GM12892 (cell line): ENCODE data around the gene MND1.

ENCODE experiments used
- DNase-seq: peaks from one replicate; pipeline ENCODE4 v3.0.0; 2011; ENCODE audit not compliant: insufficient read length
- FAIRE-seq: peaks from 2 replicates; lab custom pipeline; 2011; peaks lifted over from hg19 to GRCh38; lab: Jason Lieb, UNC
- POLR2A ChIP-seq: IDR thresholded peaks from 2 replicates; pipeline ENCODE4 v1.6.1; 2011; ENCODE audit warnings: low read depth, low read length, control low read depth
- POLR2AphosphoS5 ChIP-seq: IDR thresholded peaks from 2 replicates; pipeline ENCODE4 v1.6.1; 2011; ENCODE audit warnings: low read depth, low read length, control low read depth
- TAF1 ChIP-seq: IDR thresholded peaks from 2 replicates; pipeline ENCODE4 v1.6.1; 2011; ENCODE audit warnings: low read depth, mild to moderate bottlenecking, control low read depth, low read length, borderline replicate concordance

MND1 gene

DNA sequence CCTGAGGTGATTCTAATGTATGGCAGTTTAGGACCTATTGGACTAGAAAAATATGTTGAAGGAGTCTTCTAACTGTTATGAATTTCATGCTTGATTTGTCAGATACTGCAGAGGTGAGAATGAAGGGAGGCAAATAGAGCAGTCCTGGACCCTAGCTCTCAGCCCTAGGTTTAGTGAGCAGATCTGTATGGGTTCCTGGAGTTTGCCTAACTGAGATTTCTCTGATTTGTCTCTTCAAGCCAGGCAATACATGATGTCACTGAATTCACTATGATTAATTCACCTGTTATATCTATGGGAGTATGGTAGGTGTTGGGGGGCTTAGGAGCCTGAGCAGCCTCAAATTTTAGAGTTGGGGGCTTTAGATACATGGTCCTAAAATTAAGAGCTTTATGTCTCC lies 2.6 kb downstream of the MND1 start:
- no peak for DNase-seq
- no peak for TF ChIP-seq TAF1
- TF ChIP-seq POLR2AphosphoS5 = no peak
- no peak for TF ChIP-seq POLR2A
- no peak for FAIRE-seq

DNA sequence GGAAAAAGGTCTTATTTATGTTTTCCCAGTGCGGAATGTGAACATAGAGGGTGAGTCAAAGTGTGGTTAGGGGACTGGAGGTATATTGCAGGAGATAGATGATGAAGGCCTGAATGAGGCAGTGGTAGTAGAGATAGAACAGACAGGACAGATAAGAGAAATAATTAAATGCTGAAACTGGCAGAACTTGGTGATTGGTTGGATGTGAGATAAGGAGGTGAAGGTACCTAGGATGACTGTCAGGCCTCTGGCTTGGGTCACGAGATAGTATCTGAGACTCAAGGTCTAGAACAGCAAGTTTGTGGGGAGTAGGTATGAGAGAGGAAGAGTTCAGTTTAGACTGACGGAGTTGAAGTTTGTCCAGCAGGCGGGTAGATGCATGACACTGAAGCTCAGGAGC lies 3.5 kb downstream of the MND1 start:
- no peak for TF ChIP-seq TAF1
- TF ChIP-seq POLR2A = no peak
- TF ChIP-seq POLR2AphosphoS5 = no peak
- FAIRE-seq (peak; percentile 46), DNase-seq (no peak)

DNA sequence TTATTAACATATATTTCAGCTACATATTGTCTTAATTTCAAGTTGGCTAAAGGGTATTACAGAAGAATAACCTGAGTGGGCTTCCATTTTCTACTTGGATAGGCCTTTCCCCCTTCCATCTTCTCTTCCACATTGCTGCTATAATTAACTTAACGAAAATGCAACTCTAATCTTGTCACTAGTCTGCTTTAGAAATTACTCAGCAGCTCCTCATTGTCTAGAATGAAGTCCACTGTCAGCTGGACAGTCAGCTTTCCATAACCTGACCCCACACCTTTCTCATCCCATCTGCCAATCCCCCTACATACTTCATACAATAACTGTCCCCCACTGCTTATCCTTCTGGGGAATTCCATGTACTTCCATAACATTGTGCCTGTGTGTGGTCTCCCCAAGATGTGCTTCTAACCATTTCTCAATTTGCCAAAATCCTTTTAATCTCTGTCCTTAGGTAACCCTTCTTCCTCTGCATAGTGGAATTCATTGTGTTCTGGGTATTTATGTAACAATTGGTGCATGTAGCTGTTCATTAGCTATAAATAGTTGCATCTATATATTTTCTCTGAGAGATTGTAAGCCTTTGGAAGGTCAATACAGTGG lies 4.8 kb downstream of the MND1 start:
- FAIRE-seq = peak; percentile 61

DNA sequence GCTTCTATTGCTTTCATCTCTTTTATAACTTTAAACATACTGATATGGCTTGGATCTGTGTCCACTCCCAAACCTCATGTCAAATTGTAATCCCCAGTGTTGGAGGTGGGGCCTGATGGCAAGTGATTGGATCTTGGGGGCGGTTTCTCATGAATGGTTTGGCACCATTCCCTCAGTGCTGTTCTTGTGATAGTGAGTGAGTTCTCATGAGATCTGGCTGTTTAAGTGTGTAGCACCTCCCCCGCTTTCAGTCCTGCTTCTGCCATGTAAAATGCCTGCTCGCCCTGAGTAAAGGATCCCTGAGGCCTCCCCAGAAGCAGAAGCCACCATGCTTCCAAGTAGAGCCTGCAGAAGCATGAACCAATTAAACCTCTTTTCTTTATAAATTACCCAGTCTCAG lies 17.7 kb downstream of the MND1 start:
- DNase-seq (no peak), FAIRE-seq (no peak)
- TF ChIP-seq TAF1 = no peak
- no peak for TF ChIP-seq POLR2AphosphoS5
- TF ChIP-seq POLR2A = no peak

More for the DNA sequence above, 4.8 kb downstream of the MND1 start:
- TF ChIP-seq POLR2A = no peak
- TF ChIP-seq POLR2AphosphoS5 = no peak
- no peak for TF ChIP-seq TAF1
- DNase-seq = no peak

DNA sequence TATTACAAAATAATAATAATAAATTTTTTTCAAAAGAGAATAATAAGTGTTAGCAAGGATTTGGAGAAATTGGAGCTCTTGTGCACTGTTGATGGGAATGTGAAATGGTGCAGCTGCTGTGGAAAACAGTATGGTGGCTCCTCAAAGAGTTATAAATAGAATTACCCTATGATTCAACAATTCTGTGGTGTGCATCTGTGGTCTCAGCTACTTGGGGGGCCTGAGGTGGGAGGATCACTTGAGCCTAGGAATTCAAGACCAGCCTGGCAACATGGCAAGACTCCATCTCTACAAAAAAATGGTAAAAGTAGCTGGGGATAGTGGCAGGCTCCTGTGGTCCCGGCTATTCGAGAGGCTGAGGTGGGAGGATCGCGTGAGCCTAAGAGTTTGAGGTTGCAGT lies 19.6 kb downstream of the MND1 start:
- DNase-seq = no peak
- FAIRE-seq = no peak
- no peak for TF ChIP-seq TAF1
- no peak for TF ChIP-seq POLR2A
- TF ChIP-seq POLR2AphosphoS5 = no peak

DNA sequence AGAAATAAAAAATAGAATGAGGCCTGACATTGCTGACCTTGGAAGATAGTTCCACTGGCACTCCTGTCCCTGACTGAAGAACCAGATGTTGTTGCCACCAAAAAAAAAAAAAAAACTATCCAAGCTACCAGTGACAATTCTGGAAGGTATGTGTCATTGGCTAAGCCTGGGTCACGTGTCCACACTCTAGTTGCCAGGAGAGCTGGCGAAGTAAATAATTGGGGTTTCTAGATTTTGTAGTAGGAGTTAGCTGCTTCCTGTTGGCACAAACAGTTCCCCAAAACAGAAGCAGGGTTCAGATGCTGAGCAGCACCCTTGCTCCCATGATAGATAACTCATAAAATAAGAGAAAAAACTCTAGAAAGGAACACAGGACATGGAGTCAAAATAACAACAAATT lies 20.5 kb downstream of the MND1 start:
- FAIRE-seq = no peak
- DNase-seq = no peak
- TF ChIP-seq TAF1 = no peak
- no peak for TF ChIP-seq POLR2A
- TF ChIP-seq POLR2AphosphoS5 = no peak

DNA sequence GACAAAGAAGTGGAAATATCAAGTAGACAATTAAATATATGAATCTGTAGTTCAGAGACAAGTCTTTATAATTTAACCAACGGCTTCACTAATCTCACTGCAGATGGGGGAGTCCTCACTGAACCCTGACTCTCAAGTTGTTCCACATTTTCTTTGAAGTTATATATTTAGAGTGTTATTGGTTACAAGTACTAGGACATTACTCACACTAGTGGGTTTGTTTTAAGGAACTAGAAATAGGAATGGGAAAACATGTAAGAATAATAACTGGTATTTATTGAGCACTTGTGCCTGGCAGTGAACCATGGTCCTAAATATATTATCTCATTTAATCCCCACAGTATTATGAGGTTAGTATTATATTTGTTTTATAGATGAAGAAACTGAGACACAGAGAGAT lies 22.0 kb downstream of the MND1 start:
- TF ChIP-seq TAF1 = no peak
- no peak for TF ChIP-seq POLR2AphosphoS5
- TF ChIP-seq POLR2A = no peak
- DNase-seq (no peak), FAIRE-seq (no peak)

DNA sequence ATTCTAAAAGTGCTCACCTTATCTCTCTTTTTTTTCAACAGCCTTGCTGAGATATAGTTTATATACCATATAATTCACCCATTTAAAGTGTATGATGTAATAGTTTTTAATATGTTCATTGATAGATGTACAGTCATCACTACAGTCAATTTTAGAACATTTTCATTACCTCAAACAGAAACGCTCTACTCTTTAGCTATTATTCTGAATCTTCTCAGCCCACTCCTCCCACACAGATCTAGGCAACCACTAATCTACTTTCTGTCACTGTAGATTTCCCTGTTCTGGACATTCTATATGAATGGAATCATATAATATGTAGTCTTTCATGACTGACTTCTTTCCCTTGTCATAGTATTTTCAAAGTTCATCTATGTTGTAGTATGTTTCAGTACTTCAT lies 22.6 kb downstream of the MND1 start:
- no peak for TF ChIP-seq TAF1
- TF ChIP-seq POLR2A = no peak
- TF ChIP-seq POLR2AphosphoS5 = no peak
- no peak for FAIRE-seq
- DNase-seq = no peak

DNA sequence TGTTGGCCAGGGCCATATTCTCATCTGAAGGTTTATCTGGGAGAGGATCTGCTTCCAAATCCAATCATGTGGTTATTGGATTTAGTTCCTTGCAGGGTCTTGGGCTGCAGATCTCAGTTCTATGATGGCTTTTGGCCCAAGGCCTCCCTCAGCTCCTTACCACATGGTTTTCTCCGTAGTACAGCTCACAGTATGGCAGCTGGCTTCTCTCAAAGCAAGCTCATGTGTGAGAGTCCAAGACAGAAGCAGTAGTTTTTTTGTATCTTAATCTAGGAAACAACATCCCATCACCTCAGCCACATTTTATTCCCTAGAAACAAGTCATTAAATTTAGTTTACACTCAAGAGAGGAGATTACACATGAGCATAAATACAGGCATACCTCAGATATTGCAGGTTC lies 24.5 kb downstream of the MND1 start:
- TF ChIP-seq POLR2AphosphoS5 = no peak
- no peak for TF ChIP-seq POLR2A
- no peak for TF ChIP-seq TAF1
- FAIRE-seq = no peak
- DNase-seq = no peak

DNA sequence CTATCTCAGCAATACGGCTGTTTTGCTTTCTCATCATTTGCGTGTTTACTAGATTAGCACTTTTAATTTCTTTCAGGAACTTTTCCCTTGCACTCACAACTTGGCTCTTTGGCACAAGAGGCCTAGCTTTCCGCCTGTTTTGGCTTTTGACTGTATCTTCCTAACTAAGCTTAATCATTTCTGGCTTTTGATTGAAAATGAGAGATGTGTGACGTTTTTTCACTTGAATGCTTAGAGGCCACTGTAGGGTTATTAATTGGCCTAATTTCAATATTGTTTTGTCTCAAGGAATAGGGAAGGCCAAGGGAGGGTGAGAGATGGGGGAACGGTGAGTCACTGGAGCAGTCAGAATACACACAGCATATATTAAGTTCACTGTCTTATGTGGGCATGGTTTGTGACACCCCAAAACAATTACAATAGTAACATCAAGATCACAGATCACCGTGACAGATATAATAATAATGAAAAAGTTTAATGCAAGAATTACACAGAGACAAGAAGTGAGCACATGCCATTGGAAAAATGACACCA lies 27.3 kb downstream of the MND1 start:
- DNase-seq = no peak
- FAIRE-seq = no peak
- TF ChIP-seq POLR2A = no peak
- TF ChIP-seq POLR2AphosphoS5 = no peak
- no peak for TF ChIP-seq TAF1

DNA sequence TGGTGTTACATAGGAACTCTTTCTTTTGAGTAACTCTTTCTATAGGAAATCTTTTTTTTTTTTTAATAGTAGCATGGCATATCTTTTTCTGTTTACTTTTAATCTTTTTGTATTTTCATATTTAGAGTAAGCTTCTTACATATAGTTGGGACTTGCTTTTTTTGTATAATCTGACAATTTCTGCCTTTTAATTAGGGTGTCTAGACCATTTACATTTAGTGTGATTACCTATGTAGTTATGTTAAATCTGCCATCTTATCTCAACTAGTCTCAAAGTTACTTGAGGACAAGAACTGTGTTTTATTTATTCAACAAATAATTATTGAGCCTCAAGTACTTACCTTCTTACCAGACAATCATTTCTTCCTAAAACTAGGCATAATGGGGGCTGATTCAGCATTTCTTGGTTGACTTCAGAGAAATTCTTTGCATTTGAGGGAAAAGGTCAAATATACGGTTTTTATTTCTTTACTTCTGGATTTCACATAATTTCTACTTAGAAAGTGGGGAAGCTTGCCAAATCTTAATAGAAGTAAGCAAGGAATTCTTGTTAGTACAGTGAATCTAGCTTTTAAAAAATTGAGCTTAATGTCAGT lies 28.6 kb downstream of the MND1 start:
- FAIRE-seq (no peak), DNase-seq (no peak)
- TF ChIP-seq POLR2A = no peak
- no peak for TF ChIP-seq POLR2AphosphoS5
- TF ChIP-seq TAF1 = no peak

DNA sequence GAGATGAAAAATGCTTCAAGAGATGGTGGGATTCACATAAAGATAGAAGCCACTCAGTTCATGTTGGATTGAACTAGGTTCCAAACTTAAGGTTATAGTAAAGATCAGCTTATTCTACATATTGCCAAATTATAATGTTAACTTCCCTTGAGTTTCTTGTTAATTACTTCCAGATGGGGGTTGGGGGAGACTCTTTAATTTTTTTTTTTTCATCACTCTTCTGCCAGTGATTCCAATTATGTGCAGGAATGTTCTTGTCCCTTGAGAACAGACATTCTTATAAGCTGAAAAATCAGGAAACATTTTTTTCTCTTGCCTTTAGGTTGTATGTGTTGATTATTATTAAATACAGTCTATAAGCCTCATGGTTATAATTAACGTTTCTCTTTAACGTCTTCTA lies 30.0 kb downstream of the MND1 start:
- FAIRE-seq (no peak), DNase-seq (no peak)
- TF ChIP-seq POLR2A (no peak), TAF1 (no peak), POLR2AphosphoS5 (no peak)
